Cardiac muscle cell (in vitro differentiated cells and primary cell): ENCODE results near the gene LRRC4C. TPM values are rescaled to one million over a fixed set of nuclear protein-coding genes. Genes with fewer than 3 reads are reported as not detected.

ENCODE experiments used
- DNase-seq, 2 donors: peaks; one replicate each; pipeline versions ENCODE4 v3.0.0 to v3.0.0-alpha.2; 2010 to 2017; ENCODE audit warnings: low read depth in 1 of 2, low spot score in 1 of 2
- H3K27ac ChIP-seq: fragments of 200-600 bp; sonication (generic); 2 replicates; pipeline ENCODE4 v1.5.1; 2016
- H3K27me3 ChIP-seq: fragments of 200-600 bp; sonication (generic); 2 replicates; pipeline ENCODE4 v1.6.0; 2016; ENCODE audit warnings: control low read depth
- H3K36me3 ChIP-seq: fragments of 200-600 bp; sonication (generic); 2 replicates; pipeline ENCODE4 v1.5.1; 2016; ENCODE audit warnings: control low read depth
- H3K4me1 ChIP-seq: fragments of 200-600 bp; sonication (generic); 2 replicates; pipeline ENCODE4 v1.8.1; 2017; ENCODE audit warnings: low read depth, mild to moderate bottlenecking, mixed run types
- H3K4me3 ChIP-seq: fragments of 200-600 bp; sonication (generic); 2 replicates; pipeline ENCODE4 v1.5.1; 2016; ENCODE audit warnings: mild to moderate bottlenecking
- H3K9me3 ChIP-seq: fragments of 200-600 bp; sonication (generic); 2 replicates; pipeline ENCODE4 v1.5.1; 2017; ENCODE audit warnings: low read depth, mild to moderate bottlenecking, control low read depth
- CTCF ChIP-seq: IDR thresholded peaks from 2 replicates; pipeline ENCODE4 v1.5.1; 2012; ENCODE audit warnings: low read depth, mild to moderate bottlenecking, low read length
- polyA plus RNA-seq: library from polyadenylated mRNA; unstranded; fragments of >200 nt; fragmentation: Nextera tagmentation; extraction: Ambion mirVana; gene quantifications from 2 replicates; pipeline ENCODE4 v1.2.1, GENCODE V29; 2016
- total RNA-seq: library from RNA; depleted of rRNA; stranded (reverse); fragments of >200 nt; gene quantifications from 2 replicates; pipeline ENCODE4 v1.2.3, GENCODE V29; 2016

LRRC4C gene
- total and polyA plus RNA-seq, 2 experiments from 2014 or later = 0.66 to 0.77 TPM

DNA sequence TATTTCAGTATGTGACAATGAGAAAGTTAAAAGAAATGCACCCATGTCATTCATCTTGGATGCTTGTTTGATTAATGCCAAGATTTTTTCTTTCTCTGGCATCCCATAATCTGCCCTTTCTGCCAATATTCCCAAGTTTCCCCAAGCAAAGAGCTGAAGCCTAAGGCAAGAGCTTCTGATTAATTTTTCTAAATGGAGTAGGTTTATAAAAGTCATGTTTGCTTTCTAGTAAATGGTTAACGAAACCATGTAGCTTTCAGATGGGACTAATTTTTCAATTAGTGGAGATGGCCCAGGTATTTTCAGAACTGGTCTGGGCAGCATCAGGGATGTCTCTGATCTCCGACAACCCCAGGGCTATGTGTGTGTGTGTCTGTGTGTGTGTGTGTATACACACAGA lies 55.3 kb downstream of the LRRC4C start:
- H3K27ac ChIP-seq = no peak overlapping the region
- H3K4me1 ChIP-seq = no peaks in the 10 kb centered on the region
- no peak for TF ChIP-seq CTCF
- H3K4me3 ChIP-seq = no peak overlapping the region
- H3K36me3 ChIP-seq = no peaks in the 10 kb centered on the region
- H3K9me3 ChIP-seq = no peaks in the 10 kb centered on the region
- DNase-seq = no peak
- H3K27me3 ChIP-seq = no peaks in the 10 kb centered on the region

- Histone ChIP-seq H3K9me3 (no peaks in the 10 kb centered on the region), H3K27ac (no peak overlapping the region), H3K4me1 (no peaks in the 10 kb centered on the region), H3K4me3 (no peak overlapping the region), H3K27me3 (no peaks in the 10 kb centered on the region), H3K36me3 (no peaks in the 10 kb centered on the region)
- no peak for DNase-seq
- no peak for TF ChIP-seq CTCF
Measured at GRCh38 chr11:41403458-41403857, 56.0 kb downstream of the LRRC4C start.

DNA sequence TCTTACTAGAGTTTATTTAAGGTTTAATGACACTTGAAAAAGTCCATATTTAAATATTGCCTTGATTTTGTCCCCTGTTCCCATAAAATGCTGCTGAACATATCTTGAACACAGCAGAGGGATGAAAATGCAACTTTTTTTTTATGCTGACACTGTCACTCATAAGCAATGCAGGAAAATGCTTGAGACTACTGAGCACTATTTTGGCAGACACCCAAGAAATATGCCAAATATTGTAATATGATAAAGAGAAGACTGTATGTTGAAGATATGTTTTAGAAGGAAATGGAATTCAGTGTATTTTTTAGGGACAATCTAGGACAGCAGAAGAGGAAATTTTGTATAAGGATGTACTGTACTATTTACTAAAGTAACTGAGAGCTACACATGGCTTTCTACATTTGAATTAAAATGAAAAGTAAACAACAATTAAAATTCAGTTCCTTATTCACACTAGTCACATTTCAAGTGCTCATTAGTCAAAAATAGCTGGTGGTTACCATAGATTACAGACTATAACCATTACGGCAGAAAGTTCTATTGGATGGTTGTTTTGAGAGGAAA lies 58.6 kb downstream of the LRRC4C start:
- no peaks in the 10 kb centered on the region for H3K4me1 ChIP-seq
- no peaks in the 10 kb centered on the region for H3K36me3 ChIP-seq
- no peak for TF ChIP-seq CTCF
- H3K27ac ChIP-seq = no peak overlapping the region
- H3K27me3 ChIP-seq = no peaks in the 10 kb centered on the region
- H3K4me3 ChIP-seq = no peak overlapping the region
- DNase-seq = no peak
- no peaks in the 10 kb centered on the region for H3K9me3 ChIP-seq

- Histone ChIP-seq H3K4me1 (no peaks in the 10 kb centered on the region), H3K27ac (no peak overlapping the region), H3K27me3 (no peaks in the 10 kb centered on the region), H3K36me3 (no peaks in the 10 kb centered on the region), H3K9me3 (no peaks in the 10 kb centered on the region), H3K4me3 (no peak overlapping the region)
- TF ChIP-seq CTCF = no peak
- DNase-seq = no peak
Measured at GRCh38 chr11:41400124-41400523, 59.3 kb downstream of the LRRC4C start.

DNA sequence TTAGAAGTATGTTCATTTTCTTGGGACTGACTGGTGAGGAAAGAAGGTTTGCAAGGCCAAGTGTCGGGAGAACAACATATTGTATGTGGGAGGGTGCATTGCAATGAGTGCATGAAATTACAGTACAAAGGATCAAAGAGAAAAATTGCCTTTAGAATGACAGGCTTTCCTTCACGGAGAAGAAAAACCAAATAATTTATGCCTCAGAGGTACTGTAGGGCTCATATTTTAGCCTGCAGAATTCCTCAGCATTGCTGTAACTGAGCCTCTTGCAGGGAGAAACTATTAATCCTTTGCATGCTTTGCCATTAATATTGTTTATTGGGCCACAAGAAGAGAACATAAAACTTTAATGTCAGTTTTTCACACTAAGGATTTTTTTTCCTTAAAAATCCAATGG lies 60.1 kb downstream of the LRRC4C start:
- H3K4me1 ChIP-seq = no peaks in the 10 kb centered on the region
- H3K27me3 ChIP-seq = no peaks in the 10 kb centered on the region
- DNase-seq = no peak
- no peaks in the 10 kb centered on the region for H3K9me3 ChIP-seq
- no peak overlapping the region for H3K4me3 ChIP-seq
- no peaks in the 10 kb centered on the region for H3K36me3 ChIP-seq
- H3K27ac ChIP-seq = no peak overlapping the region
- no peak for TF ChIP-seq CTCF

- Histone ChIP-seq H3K27ac (no peak overlapping the region), H3K9me3 (no peaks in the 10 kb centered on the region), H3K4me1 (peaks cover 1% of the 10 kb centered on the region), H3K27me3 (no peaks in the 10 kb centered on the region), H3K4me3 (no peak overlapping the region), H3K36me3 (no peaks in the 10 kb centered on the region)
- TF ChIP-seq CTCF = no peak
- no peak for DNase-seq
Measured at GRCh38 chr11:41398175-41398574, 61.3 kb downstream of the LRRC4C start.
